GM23338 (cell line): ENCODE results near the gene BRD3.

Experiments
- CREB1 ChIP-seq: fragments of 250-450 bp; sonication (Bioruptor Pico); IDR thresholded peaks from 2 replicates; pipeline ENCODE4 v1.5.0; 2020; ENCODE audit warnings: low read depth, mild to moderate bottlenecking, moderate library complexity
- CTCF ChIP-seq, 2 experiments: fragments of 200-600 bp in 1 of 2; sonication (generic) in 1 of 2; conservative IDR thresholded peaks; 2 replicates each; pipeline versions ENCODE4 v1.5.1 to v1.6.1; 2016 to 2017; ENCODE audit warnings: antibody characterized with exemption in 2 of 2, low read depth in 2 of 2, mild to moderate bottlenecking in 2 of 2, moderate library complexity in 1 of 2
- ETS1 ChIP-seq: IDR thresholded peaks from 2 replicates; pipeline ENCODE4 v1.6.1; 2016; ENCODE audit warnings: antibody characterized with exemption
- EZH2 ChIP-seq: fragments of 200-600 bp; sonication (generic); IDR thresholded peaks from one replicate; pipeline ENCODE4 v1.8.0; 2017; ENCODE audit warnings: antibody characterized with exemption, mild to moderate bottlenecking, low read depth; ENCODE audit not compliant: unreplicated experiment
- EZH2phosphoT487 ChIP-seq: fragments of 200-600 bp; sonication (generic); IDR thresholded peaks from one replicate; pipeline ENCODE4 v1.8.1; 2018; ENCODE audit warnings: antibody characterized with exemption; ENCODE audit not compliant: unreplicated experiment
- NANOG ChIP-seq: IDR thresholded peaks from 2 replicates; pipeline ENCODE4 v1.6.1; 2016; ENCODE audit warnings: antibody characterized with exemption, borderline replicate concordance
- POLR2AphosphoS5 ChIP-seq: IDR thresholded peaks from 2 replicates; pipeline ENCODE4 v1.6.1; 2016; ENCODE audit warnings: antibody characterized with exemption, low read depth
- REST ChIP-seq: IDR thresholded peaks from one replicate; pipeline ENCODE4 v1.6.1; 2018; ENCODE audit warnings: antibody characterized with exemption; ENCODE audit not compliant: unreplicated experiment
- ZNF114 ChIP-seq: fragments of 250-450 bp; sonication (Bioruptor Pico); IDR thresholded peaks from 2 replicates; pipeline ENCODE4 v1.5.0; 2020; ENCODE audit warnings: mild to moderate bottlenecking, moderate library complexity

GRCh38 chr9:134058716-134059115 lies 9.1 kb downstream of the BRD3 start:
- TF ChIP-seq REST: no peak
- no peak for TF ChIP-seq CTCF (conservative IDR thresholded peaks at IDR 0.05; ENCODE audit: low read depth in 2 of 2)
- no peak for TF ChIP-seq POLR2AphosphoS5
- no peak for TF ChIP-seq EZH2phosphoT487
- no peak for TF ChIP-seq EZH2
- no peak for TF ChIP-seq ETS1
- TF ChIP-seq CREB1 (CRISPR knock-in tag): no peak
- TF ChIP-seq NANOG: no peak
- no peak for TF ChIP-seq ZNF114 (CRISPR knock-in tag)
